Measurements from ENCODE around the gene FOXC2.

FOXC2 gene

DNA sequence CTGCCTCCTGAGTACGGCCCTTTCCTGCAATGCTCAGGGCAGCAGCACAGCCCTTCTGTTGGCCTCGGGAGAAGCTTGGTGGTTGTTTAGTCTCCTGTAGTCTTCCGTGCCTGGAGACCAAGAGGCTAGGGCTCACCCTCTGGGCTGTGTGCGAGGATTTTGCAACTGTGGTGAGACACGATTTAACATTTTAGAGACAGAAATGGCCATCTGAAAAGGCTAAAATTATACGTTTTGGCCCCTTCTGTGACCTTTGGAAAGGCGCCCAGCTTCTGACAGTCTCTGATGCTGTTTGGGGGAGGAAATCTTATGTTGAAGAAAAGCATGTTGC, 44.9 kb downstream of the FOXC2 start:
- no peak for TF ChIP-seq EZH2phosphoT487 (IDR thresholded peaks at IDR 0.05; ENCODE audit: low read depth)
- TF ChIP-seq, protein P1, sequence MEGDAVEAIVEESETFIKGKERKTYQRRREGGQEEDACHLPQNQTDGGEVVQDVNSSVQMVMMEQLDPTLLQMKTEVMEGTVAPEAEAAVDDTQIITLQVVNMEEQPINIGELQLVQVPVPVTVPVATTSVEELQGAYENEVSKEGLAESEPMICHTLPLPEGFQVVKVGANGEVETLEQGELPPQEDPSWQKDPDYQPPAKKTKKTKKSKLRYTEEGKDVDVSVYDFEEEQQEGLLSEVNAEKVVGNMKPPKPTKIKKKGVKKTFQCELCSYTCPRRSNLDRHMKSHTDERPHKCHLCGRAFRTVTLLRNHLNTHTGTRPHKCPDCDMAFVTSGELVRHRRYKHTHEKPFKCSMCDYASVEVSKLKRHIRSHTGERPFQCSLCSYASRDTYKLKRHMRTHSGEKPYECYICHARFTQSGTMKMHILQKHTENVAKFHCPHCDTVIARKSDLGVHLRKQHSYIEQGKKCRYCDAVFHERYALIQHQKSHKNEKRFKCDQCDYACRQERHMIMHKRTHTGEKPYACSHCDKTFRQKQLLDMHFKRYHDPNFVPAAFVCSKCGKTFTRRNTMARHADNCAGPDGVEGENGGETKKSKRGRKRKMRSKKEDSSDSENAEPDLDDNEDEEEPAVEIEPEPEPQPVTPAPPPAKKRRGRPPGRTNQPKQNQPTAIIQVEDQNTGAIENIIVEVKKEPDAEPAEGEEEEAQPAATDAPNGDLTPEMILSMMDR (IDR thresholded peaks at IDR 0.05; ENCODE audit: low read depth, low read length), result no peak
- H3K27ac ChIP-seq (ENCODE audit: low read length), result no peak overlapping the region
- peaks cover 9% of the 10 kb centered on the region for H3K27me3 ChIP-seq (ENCODE audit: low read depth, low read length)
- H3K36me3 ChIP-seq (replicated peaks; ENCODE audit: low read depth, low read length), result no peaks in the 10 kb centered on the region
- H3K4me3 ChIP-seq (ENCODE audit: low read length), result no peak overlapping the region
- no peaks in the 10 kb centered on the region for H3K9me3 ChIP-seq (ENCODE audit: insufficient read depth, low read length)
- H3K4me2 ChIP-seq (ENCODE audit: low read length), result no peak overlapping the region
- no peaks in the 10 kb centered on the region for H3K79me2 ChIP-seq (ENCODE audit: low read length)
- no peaks in the 10 kb centered on the region for H4K20me1 ChIP-seq (ENCODE audit: insufficient read depth, low read length)
- no peaks in the 10 kb centered on the region for H3K4me1 ChIP-seq (ENCODE audit: low read length)
- H2AFZ ChIP-seq (ENCODE audit: low read depth, low read length), result no peak overlapping the region
- no peak overlapping the region for H3K9ac ChIP-seq (ENCODE audit: low read length)

DNA sequence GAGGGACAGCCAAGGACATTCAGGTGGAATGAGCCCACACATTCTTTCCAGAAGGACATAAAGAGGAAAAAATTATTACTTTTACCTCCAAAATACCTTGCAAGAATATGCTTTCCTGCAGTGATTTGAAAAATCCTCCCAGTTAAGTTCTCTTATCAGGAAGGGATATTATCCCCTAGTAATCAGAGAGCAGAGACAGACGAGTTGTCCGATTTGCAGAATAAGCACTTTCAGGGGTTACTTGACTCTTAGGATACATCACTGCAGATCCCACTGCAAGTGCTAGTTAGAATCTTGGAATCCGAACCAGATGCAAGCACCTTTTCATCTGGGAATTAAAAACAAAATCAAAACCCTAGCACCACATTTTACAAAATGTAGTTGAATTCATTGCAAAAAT, 45.3 kb downstream of the FOXC2 start:
- Histone ChIP-seq H2AFZ (ENCODE audit: low read depth, low read length) (no peak overlapping the region), H3K27me3 (ENCODE audit: low read depth, low read length) (peaks cover 9% of the 10 kb centered on the region), H3K9me3 (ENCODE audit: insufficient read depth, low read length) (no peaks in the 10 kb centered on the region), H3K4me2 (ENCODE audit: low read length) (no peak overlapping the region), H3K4me3 (ENCODE audit: low read length) (no peak overlapping the region), H3K27ac (ENCODE audit: low read length) (no peak overlapping the region), H3K4me1 (ENCODE audit: low read length) (no peaks in the 10 kb centered on the region), H4K20me1 (ENCODE audit: insufficient read depth, low read length) (no peaks in the 10 kb centered on the region), H3K9ac (ENCODE audit: low read length) (no peak overlapping the region), H3K79me2 (ENCODE audit: low read length) (no peaks in the 10 kb centered on the region), H3K36me3 (replicated peaks; ENCODE audit: low read depth, low read length) (no peaks in the 10 kb centered on the region)
- TF ChIP-seq, protein P1 (IDR thresholded peaks at IDR 0.05; ENCODE audit: low read depth, low read length), result no peak
- no peak for TF ChIP-seq EZH2phosphoT487 (IDR thresholded peaks at IDR 0.05; ENCODE audit: low read depth)

DNA sequence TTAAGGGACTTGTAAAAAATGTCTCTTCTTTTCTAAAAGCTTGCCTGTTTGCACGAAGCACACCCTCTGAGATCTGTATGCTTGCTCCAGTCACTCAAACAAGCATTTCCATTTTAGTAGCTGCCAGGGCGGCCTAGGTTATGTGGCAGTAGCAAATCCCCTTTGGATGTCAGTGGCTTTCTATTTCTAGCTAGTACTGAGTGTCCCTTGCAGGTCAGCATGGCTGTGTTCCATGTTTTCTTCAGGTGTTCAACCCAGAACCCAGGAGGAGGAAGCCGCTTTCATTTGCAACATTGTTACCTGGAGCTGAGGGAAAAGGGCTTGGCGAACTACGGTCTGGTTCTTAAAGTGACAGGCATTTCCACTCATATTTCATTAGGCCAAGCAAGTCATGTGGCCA, 48.1 kb downstream of the FOXC2 start:
- H3K9ac ChIP-seq (ENCODE audit: low read length), result no peak overlapping the region
- no peak overlapping the region for H3K27ac ChIP-seq (ENCODE audit: low read length)
- H3K27me3 ChIP-seq (ENCODE audit: low read depth, low read length), result peaks cover 9% of the 10 kb centered on the region
- H4K20me1 ChIP-seq (ENCODE audit: insufficient read depth, low read length), result no peaks in the 10 kb centered on the region
- no peaks in the 10 kb centered on the region for H3K9me3 ChIP-seq (ENCODE audit: insufficient read depth, low read length)
- no peak overlapping the region for H3K4me2 ChIP-seq (ENCODE audit: low read length)
- H3K4me1 ChIP-seq (ENCODE audit: low read length), result no peaks in the 10 kb centered on the region
- no peak overlapping the region for H3K4me3 ChIP-seq (ENCODE audit: low read length)
- no peaks in the 10 kb centered on the region for H3K36me3 ChIP-seq (replicated peaks; ENCODE audit: low read depth, low read length)
- TF ChIP-seq EZH2phosphoT487 (IDR thresholded peaks at IDR 0.05; ENCODE audit: low read depth), result no peak
- TF ChIP-seq, protein P1 (IDR thresholded peaks at IDR 0.05; ENCODE audit: low read depth, low read length), result no peak
- H3K79me2 ChIP-seq (ENCODE audit: low read length), result no peaks in the 10 kb centered on the region
- no peak overlapping the region for H2AFZ ChIP-seq (ENCODE audit: low read depth, low read length)

DNA sequence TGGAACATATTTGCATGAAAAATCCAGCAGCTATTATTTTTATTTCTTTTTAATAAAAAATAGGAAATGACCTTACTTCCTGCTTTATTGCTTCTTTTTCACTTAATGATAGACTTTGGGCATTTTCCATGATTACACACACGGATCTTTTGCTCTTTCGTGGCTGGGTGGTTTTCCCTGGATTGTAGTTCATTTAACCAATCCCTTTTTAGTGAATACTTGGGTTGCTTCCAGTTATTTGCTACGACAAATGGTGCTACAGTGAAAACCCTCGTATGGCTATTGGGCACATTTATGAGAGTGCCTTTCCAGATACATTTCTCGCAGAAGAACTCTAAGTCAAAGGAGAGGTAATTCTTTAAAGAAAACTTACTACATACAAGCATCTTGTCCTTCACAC, 50.3 kb downstream of the FOXC2 start:
- no peak for TF ChIP-seq EZH2phosphoT487 (IDR thresholded peaks at IDR 0.05; ENCODE audit: low read depth)
- TF ChIP-seq, protein P1 (IDR thresholded peaks at IDR 0.05; ENCODE audit: low read depth, low read length), result no peak
- no peak overlapping the region for H3K27ac ChIP-seq (ENCODE audit: low read length)
- peaks cover 2% of the 10 kb centered on the region for H3K27me3 ChIP-seq (ENCODE audit: low read depth, low read length)
- H3K4me3 ChIP-seq (ENCODE audit: low read length), result no peak overlapping the region
- H2AFZ ChIP-seq (ENCODE audit: low read depth, low read length), result no peak overlapping the region
- H3K9ac ChIP-seq (ENCODE audit: low read length), result no peak overlapping the region
- H3K4me2 ChIP-seq (ENCODE audit: low read length), result no peak overlapping the region
- no peaks in the 10 kb centered on the region for H3K79me2 ChIP-seq (ENCODE audit: low read length)
- H4K20me1 ChIP-seq (ENCODE audit: insufficient read depth, low read length), result no peaks in the 10 kb centered on the region
- no peaks in the 10 kb centered on the region for H3K9me3 ChIP-seq (ENCODE audit: insufficient read depth, low read length)
- no peaks in the 10 kb centered on the region for H3K4me1 ChIP-seq (ENCODE audit: low read length)
- H3K36me3 ChIP-seq (replicated peaks; ENCODE audit: low read depth, low read length), result no peaks in the 10 kb centered on the region

All from OCI-LY3 (cell line).